Esophagus squamous epithelium (tissue), 4 donors: Measurements from ENCODE around the gene DMTF1.

Source experiments
- CTCF ChIP-seq, 6 experiments: fragments of 450-650 bp in 4 of 6; fragments of 200-600 bp in 2 of 6; sonication (generic) in 2 of 6; IDR thresholded peaks; one replicate each; pipeline ENCODE4 v1.5.1; 2016 to 2019; ENCODE audit warnings: antibody characterized with exemption in 6 of 6, mild to moderate bottlenecking in 4 of 6, moderate library complexity in 4 of 6
- POLR2A ChIP-seq, 4 donors: fragments of 450-650 bp; IDR thresholded peaks; one replicate each; pipeline ENCODE4 v1.6.1; 2017; ENCODE audit warnings: antibody characterized with exemption in 4 of 4, mild to moderate bottlenecking in 4 of 4, moderate library complexity in 3 of 4

GRCh38 chr7:87155788-87156187 is 3.5 kb downstream of the DMTF1 start:
- TF ChIP-seq CTCF (IDR thresholded peaks at IDR 0.05) (no peak), POLR2A (IDR thresholded peaks at IDR 0.05) (no peak)
